Activated CD4-positive, alpha-beta T cell treated with anti-CD3 and anti-CD28 coated beads, Interleukin-2, amount 50 U/mL, for 48 hours (primary cell): ENCODE results near the gene AGBL1.

Source experiments
- DNase-seq, 2 experiments: peaks; one replicate each; pipeline ENCODE4 v3.0.0-alpha.2; 2020

AGBL1 gene

GRCh38 chr15:86743283-86743903, 663.7 kb downstream of the AGBL1 start:
- peak; percentile 73 to 80 for DNase-seq

- DNase-seq, result no peak
These were observed 664.6 kb downstream of the AGBL1 start for GRCh38 chr15:86744198-86744780.

DNA sequence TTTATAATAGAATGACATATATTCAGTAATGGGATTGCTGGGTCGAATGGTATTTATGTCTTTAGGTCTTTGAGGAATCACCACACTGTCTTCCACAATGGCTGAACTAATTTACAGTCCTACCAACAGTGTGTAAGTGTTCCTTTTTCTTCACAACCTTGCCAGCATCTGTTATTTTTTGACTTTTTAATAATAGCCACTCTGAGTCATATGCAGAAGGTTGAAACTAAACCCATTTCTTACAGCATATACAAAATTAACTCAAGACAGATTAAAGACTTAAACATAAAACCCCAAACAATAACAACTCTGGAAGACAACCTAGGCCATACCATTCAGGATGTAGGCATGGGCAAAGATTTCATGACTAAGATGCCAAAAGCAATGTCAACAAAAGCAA, 671.4 kb downstream of the AGBL1 start:
- DNase-seq, result no peak

- DNase-seq, result no peak
These were observed 675.2 kb downstream of the AGBL1 start for GRCh38 chr15:86754846-86755245.

DNA sequence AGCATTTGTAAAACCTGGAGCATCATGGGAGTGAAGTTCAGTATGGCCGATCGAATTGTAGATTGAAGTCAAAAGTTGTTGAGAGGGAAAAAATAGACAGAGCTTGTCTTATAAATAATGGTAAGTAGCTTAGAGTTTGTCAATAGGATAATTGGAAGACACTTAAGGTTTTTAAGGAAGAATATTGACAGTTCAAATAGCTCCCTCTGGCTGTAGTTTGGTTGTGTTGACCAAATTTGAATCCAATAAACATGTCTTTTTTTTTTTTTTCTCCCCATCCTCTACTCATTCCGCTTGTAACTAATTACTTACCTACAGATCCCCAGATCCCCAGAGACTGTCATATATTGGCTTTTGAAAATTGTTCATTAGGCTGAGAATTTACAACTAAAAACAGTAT, 677.0 kb downstream of the AGBL1 start:
- DNase-seq, result no peak

- DNase-seq, result no peak
These were observed 680.3 kb downstream of the AGBL1 start for GRCh38 chr15:86759800-86760523.

GRCh38 chr15:86762874-86763273, 683.2 kb downstream of the AGBL1 start:
- DNase-seq, result no peak

- DNase-seq, result no peak
These were observed 684.4 kb downstream of the AGBL1 start for GRCh38 chr15:86764021-86764420.

- no peak for DNase-seq
These were observed 685.6 kb downstream of the AGBL1 start for GRCh38 chr15:86765281-86765680.

DNA sequence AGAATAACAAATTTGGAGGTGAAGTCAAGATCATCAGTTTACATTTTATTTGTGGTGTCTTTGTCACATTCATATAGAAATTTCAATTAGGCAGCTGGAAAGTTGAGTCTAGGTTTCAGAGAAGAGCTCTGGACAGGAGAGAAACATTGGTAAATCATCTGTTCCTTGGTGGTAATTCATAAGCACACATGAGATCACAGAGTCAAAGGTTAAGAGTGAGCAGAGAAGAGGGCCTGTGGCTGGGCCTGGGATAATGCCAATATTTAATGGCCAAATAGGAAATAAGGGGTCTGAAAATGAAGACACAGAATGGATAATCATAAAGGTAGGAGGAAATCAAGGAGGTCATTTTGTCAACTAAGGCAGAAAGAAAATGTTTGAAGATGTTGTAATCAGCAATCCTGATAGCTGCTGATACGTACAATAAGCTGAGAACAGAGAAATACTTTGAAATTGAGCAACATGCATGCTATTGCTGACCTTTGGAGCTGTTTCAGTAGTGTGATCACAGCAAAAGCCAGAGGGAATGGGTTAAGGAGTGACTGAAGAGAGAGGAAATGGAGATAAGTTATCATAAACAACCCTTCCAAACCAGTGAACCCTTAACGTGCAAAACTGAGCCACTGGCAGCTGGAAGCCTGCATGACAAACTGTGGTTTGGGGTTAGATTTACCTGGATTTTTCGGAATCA, 692.8 kb downstream of the AGBL1 start:
- no peak for DNase-seq

DNA sequence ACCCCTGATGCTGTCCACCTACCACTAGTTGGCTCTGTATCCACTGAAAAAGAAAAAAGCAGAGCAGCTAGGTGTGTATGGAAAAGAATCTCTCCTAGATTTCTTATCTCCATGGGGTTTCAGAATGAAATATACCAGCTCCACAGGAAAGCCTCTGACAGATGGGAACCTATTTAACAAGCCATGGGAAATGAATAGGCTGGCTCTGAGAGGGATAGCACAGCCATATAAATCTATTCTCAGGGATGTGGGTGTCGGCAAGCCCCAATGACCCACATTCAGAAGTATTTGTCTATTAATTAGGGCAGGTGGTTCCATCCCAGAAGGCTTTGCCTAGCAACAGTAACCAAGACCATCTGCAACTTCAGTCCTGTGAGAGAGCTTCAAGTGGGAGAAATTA, 694.1 kb downstream of the AGBL1 start:
- DNase-seq, result no peak

DNA sequence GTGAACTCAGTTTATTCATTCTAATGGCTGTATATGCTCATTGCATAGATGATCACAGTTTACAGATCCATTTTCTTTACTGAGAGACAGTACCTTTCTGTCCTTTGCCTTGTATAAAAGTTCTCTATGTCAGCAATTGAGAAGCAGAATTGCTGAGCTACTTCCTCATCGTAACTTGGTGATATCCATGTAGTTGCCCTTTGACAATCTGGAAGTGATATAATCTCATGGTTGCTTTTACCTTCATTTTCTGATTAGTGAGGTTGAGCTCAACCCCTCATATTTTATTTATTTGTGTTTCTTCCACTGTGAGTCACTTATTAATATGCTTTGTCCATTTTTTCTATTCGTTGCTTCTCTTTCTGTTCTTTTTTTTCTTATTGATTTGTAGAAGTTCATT, 696.5 kb downstream of the AGBL1 start:
- no peak for DNase-seq

DNA sequence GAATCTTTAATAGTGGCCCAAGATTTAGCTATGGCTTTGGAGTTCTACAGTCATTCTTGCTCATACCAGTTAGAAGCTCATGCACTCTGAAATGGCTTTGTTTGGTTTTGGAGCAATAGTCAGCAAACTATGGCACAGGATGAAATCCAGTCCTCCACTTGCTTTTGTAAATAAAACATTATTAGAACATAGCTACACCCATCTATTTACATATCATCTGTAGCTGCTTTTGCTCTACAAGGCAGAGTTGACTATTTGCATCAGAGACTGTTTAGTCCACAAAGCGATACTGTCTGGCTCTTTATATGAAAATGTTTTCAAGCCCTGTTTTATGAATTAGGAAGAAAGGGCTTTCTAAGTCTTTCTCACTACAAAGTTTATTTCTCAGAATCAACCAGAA, 716.9 kb downstream of the AGBL1 start:
- DNase-seq, result no peak

- no peak for DNase-seq
These were observed 717.5 kb downstream of the AGBL1 start for GRCh38 chr15:86797135-86797534.

GRCh38 chr15:86799226-86799625, 719.6 kb downstream of the AGBL1 start:
- no peak for DNase-seq

DNA sequence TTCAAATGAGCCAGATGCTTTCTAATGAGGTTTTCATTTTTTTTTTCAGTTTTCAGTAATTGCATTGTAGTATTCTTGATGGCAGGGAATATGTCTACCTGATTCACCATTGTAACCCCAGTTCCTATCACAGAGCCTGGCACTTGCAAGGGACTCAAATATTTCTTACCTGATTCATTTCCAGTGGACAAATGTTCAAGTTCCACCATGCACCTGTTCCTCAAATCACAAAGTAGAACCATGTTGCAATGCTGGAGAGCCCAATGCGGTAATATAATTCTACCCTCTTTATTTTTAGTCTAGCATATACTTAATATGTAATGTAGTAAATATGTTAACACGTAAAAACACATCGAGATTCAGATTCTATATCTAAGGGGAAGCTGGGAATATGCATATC, 722.6 kb downstream of the AGBL1 start:
- no peak for DNase-seq

DNA sequence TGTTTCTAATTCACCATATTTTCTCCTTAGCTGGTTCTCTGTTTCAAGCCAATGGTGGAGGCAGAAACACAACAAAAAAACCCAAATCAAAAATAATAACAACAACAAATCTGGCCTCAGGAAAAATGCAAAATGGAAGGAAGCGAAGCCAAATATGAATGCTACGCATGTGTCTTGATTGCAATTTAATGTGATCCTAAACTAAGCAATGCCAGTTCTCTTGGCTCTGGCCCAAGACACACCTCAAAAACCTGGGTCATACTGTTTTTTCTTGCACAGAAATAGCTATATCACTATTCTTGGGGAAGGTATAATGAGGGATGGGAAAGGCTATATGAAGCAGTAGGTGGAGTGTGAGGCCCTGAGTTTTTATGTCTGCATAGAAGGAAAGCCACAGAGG, 724.7 kb downstream of the AGBL1 start:
- DNase-seq, result no peak

DNA sequence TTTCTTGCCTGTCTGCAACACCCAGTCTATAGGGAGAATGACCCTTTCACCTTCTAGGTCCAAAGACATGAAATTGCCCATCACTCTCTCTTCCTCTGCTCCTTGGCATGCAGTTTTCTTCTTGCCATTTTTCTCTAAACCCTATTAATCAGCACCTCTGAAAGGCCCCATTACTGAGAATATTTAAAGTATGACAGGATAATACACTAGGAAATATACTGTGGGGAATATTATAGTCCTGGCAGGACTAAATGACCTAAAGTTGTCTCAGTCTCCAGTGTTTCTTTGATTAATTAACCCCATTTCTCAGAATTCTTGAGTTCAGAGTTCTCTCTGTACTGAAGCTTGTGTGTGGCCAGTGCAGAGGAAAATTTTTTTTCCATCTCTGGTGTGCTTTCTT, 730.7 kb downstream of the AGBL1 start:
- no peak for DNase-seq

- DNase-seq, result no peak
These were observed 734.2 kb downstream of the AGBL1 start for GRCh38 chr15:86813892-86814291.

DNA sequence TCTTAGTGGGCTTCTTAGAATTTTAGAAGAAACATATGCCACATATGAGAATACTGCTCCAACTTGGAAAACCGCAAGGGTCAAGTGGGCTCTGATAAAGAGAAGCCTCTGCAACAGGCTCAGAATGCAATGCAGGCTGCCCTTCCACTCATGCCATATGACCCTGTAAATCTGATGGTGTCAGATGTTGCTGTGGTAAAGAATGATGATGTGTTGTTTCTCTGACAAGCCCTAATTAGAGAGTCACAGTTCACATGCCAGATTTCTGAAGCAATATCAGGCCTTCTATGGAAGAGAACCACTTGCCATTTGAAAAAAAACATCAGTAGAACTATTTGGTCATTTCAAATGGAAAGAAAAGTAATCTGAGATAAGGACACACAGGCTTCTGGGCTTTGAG, 749.6 kb downstream of the AGBL1 start:
- no peak for DNase-seq

DNA sequence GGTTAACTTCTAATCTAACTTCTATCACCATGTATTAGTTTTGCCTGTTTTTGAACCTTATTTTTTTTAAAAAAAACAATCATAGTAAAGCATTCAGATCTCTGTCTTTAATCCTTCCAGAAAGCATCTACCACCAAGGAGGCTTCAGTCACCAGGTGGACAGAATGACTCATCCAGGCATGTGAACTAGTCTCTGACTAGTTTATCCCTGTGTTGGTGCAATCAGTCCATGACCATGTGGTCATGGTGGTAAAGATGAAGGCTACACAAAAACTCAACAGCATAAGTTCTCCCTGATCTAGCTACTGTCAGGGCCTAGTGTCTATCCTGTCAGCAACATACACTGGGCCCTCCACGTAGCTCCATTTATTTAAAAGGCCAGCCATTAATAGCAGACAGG, 750.6 kb downstream of the AGBL1 start:
- DNase-seq, result no peak

DNA sequence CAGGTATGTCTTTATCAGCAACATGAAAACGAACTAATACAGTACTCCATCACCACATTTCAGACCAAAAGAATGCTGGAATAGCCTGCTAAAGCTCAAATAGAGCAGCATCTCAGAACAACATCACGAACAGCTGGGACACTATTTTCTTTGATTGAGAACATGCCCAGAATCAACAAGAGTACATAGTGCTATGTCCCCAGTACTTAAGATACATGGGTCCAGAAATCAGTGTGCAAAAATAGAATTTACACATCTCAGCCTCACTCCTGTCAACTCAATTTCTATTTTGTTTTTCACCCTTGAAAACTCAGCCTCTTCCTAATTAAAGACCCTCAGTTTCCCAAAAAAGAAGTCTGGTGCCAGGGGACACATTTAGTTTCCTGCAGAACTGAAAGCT, 753.9 kb downstream of the AGBL1 start:
- no peak for DNase-seq

- no peak for DNase-seq
These were observed 754.6 kb downstream of the AGBL1 start for GRCh38 chr15:86834115-86834863.
